Gastrocnemius medialis (tissue), 4 donors: Measurements from ENCODE around the gene PPP1R12B.
"Not testable (repeated sequence)": the region's sequence is repeated elsewhere in the genome, so short reads cannot be mapped to it uniquely, and the experiment has no call there.

Source experiments
- CTCF ChIP-seq, 5 experiments: fragments of 450-650 bp in 3 of 5; fragments of 200-600 bp in 2 of 5; sonication (generic) in 2 of 5; IDR thresholded peaks in 4 of 5; conservative IDR thresholded peaks in 1 of 5; 1 replicate in 4 of 5; 2 replicates in 1 of 5; pipeline ENCODE4 v1.5.1; 2016 to 2019; ENCODE audit warnings: antibody characterized with exemption in 5 of 5, mild to moderate bottlenecking in 3 of 5, moderate library complexity in 3 of 5
- POLR2A ChIP-seq, 2 donors: fragments of 450-650 bp; IDR thresholded peaks; one replicate each; pipeline ENCODE4 v1.6.1; 2017; ENCODE audit warnings: antibody characterized with exemption in 2 of 2, mild to moderate bottlenecking in 2 of 2, moderate library complexity in 2 of 2

GRCh38 chr1:202542415-202542814, 193.9 kb downstream of the PPP1R12B start:
- not testable (repeated sequence) for TF ChIP-seq CTCF (IDR thresholded peaks at IDR 0.05 in 4 of 5, conservative IDR thresholded peaks at IDR 0.05 in 1 of 5); POLR2A (IDR thresholded peaks at IDR 0.05)
